Retinal pigment epithelial cell (primary cell): Measurements from ENCODE around the gene MGARP.
"Not testable (repeated sequence)": the region's sequence is repeated elsewhere in the genome, so short reads cannot be mapped to it uniquely, and the experiment has no call there.

Source experiments
- DNase-seq: peaks from one replicate; pipeline ENCODE4 v3.0.0-alpha.2; 2010; ENCODE audit warnings: low read depth
- H3K4me3 ChIP-seq: 2 replicates; pipeline ENCODE4 v1.5.1; 2011; ENCODE audit warnings: mild to moderate bottlenecking, low read length, control low read depth, moderate library complexity
- CTCF ChIP-seq: conservative IDR thresholded peaks from 2 replicates; pipeline ENCODE4 v1.5.1; 2011; ENCODE audit warnings: low read depth, low read length, control low read depth, inconsistent platforms

MGARP gene

GRCh38 chr4:139273835-139274234, 6.2 kb downstream of the MGARP start:
- no peak overlapping the region for H3K4me3 ChIP-seq
- no peak for DNase-seq
- TF ChIP-seq CTCF = no peak

DNA sequence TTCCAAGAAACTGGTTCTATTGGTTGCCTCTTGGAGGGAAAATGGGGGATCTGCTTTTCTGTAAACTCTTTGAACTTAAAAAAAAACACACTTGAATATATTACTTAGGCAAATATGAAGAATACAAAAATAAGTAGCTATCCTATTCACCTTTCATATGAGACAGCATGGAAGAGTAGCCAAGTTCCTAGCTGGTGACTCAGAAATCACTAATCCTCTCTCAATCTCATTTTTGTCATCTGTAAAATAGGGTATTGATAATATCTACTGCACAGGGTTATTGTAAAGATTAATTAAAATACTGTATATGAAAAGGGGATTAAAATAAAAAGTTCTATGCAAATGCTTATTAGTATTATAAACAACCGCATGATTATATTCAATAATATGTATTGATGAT, 12.7 kb downstream of the MGARP start:
- no peak for DNase-seq
- TF ChIP-seq CTCF = no peak
- H3K4me3 ChIP-seq = no peak overlapping the region

GRCh38 chr4:139266583-139267257, 13.3 kb downstream of the MGARP start:
- H3K4me3 ChIP-seq = peak overlapping the region; percentile 48
- DNase-seq = no peak
- no peak for TF ChIP-seq CTCF

DNA sequence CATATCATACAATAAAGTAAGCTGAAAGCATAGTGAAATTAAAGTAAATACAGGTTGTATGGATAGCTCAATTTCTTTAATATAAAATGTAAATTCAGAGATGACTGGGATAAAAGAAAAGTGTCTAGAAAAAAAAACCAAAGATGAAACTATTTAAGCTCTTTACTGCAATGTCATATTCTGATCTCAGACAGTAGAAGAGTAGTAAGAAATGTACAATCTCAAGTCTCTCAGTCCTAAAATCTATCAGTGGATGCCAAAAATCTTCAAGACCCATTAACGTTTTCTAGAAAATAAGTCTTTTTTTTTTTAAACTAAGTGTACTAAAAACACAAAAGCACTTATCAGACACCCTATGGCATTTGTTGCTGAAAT, 13.8 kb downstream of the MGARP start:
- TF ChIP-seq CTCF = no peak
- peak overlapping the region; percentile 48 for H3K4me3 ChIP-seq
- DNase-seq = no peak

- no peak overlapping the region for H3K4me3 ChIP-seq
- DNase-seq = no peak
Measured at GRCh38 chr4:139265654-139266053, 14.4 kb downstream of the MGARP start.

DNA sequence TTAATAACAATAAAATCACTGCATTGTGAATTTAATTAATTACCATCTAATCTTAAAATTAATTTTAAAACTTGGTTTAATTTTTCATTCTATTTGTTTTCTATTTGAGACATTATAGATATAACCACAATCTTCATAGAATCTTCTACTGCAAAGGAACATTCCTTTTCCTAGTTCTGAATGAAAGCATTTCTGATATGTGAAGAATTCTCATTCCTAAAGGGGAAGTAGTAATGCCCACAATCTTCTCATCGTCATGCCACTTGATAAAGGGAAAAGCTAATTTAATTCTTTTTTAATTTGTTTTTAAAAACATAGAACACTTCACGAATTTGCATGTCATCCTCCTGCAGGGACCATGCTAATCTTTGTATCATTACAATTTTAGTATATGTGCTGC, 23.7 kb downstream of the MGARP start:
- no peak overlapping the region for H3K4me3 ChIP-seq
- no peak for TF ChIP-seq CTCF

More at GRCh38 chr4:139265654-139266053, 14.4 kb downstream of the MGARP start:
- TF ChIP-seq CTCF = no peak

GRCh38 chr4:139255581-139255980, 24.4 kb downstream of the MGARP start:
- H3K4me3 ChIP-seq, DNase-seq: not testable (repeated sequence)

More for the DNA sequence above, 23.7 kb downstream of the MGARP start:
- DNase-seq = no peak
